ENCODE measurements around the gene PRTN3.

DNA sequence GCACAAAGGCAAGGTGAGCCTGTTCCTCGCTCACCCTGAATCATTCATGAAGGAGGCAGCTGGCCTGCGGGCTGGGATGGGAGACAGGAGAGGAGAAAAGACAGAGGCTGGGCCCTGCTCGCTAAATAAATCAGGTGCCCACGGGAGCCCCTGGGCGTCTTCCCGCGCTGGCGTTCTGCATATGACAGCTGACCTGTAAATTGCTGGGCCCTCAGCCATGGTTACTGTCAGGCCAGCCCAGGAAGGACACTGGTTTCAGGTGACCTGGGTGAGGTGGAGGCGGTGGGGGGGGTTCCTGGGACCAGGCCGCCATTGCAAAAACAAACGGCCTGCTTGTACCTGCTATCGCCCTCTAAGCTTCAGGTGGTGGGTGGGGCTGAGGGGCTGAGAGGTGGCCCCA is 47.0 kb upstream of the PRTN3 start:
- TF ChIP-seq, protein P1, sequence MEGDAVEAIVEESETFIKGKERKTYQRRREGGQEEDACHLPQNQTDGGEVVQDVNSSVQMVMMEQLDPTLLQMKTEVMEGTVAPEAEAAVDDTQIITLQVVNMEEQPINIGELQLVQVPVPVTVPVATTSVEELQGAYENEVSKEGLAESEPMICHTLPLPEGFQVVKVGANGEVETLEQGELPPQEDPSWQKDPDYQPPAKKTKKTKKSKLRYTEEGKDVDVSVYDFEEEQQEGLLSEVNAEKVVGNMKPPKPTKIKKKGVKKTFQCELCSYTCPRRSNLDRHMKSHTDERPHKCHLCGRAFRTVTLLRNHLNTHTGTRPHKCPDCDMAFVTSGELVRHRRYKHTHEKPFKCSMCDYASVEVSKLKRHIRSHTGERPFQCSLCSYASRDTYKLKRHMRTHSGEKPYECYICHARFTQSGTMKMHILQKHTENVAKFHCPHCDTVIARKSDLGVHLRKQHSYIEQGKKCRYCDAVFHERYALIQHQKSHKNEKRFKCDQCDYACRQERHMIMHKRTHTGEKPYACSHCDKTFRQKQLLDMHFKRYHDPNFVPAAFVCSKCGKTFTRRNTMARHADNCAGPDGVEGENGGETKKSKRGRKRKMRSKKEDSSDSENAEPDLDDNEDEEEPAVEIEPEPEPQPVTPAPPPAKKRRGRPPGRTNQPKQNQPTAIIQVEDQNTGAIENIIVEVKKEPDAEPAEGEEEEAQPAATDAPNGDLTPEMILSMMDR (IDR thresholded peaks at IDR 0.05; ENCODE audit: poor library complexity) = no peak
- TF ChIP-seq EZH2 (IDR thresholded peaks at IDR 0.05; ENCODE audit: borderline replicate concordance) = no peak

Measured in hepatocyte (in vitro differentiated cells).